GM19463 (cell line): ENCODE results near the gene EDAR.

Source experiments
- ATAC-seq: cut with Tn5 transposase; IDR thresholded peaks from one replicate; pipeline ENCODE4 v1.9.1; 2021; ENCODE audit warnings: mild to moderate bottlenecking, moderate library complexity; ENCODE audit not compliant: unreplicated experiment

EDAR gene

GRCh38 chr2:108942231-108942825, 46.7 kb downstream of the EDAR start:
- no peak for ATAC-seq

GRCh38 chr2:108941767-108942166, 47.3 kb downstream of the EDAR start:
- ATAC-seq: no peak

GRCh38 chr2:108941161-108941665, 47.8 kb downstream of the EDAR start:
- ATAC-seq: no peak

GRCh38 chr2:108940156-108940555, 48.9 kb downstream of the EDAR start:
- ATAC-seq: no peak

- no peak for ATAC-seq
Measured at GRCh38 chr2:108938077-108938710, 50.8 kb downstream of the EDAR start.

- ATAC-seq: no peak
Measured at GRCh38 chr2:108937367-108938017, 51.5 kb downstream of the EDAR start.

GRCh38 chr2:108936866-108937265, 52.2 kb downstream of the EDAR start:
- ATAC-seq: no peak

GRCh38 chr2:108936076-108936864, 52.8 kb downstream of the EDAR start:
- ATAC-seq: no peak

- no peak for ATAC-seq
Measured at GRCh38 chr2:108935271-108935741, 53.7 kb downstream of the EDAR start.

- ATAC-seq: no peak
Measured at GRCh38 chr2:108934583-108935245, 54.3 kb downstream of the EDAR start.

GRCh38 chr2:108934151-108934550, 54.9 kb downstream of the EDAR start:
- no peak for ATAC-seq

GRCh38 chr2:108933691-108934117, 55.3 kb downstream of the EDAR start:
- no peak for ATAC-seq

- ATAC-seq: no peak
Measured at GRCh38 chr2:108932736-108933332, 56.2 kb downstream of the EDAR start.

GRCh38 chr2:108931372-108931771, 57.6 kb downstream of the EDAR start:
- no peak for ATAC-seq

GRCh38 chr2:108929807-108930425, 59.1 kb downstream of the EDAR start:
- no peak for ATAC-seq

GRCh38 chr2:108928660-108929377, 60.2 kb downstream of the EDAR start:
- no peak for ATAC-seq

GRCh38 chr2:108927936-108928659, 60.9 kb downstream of the EDAR start:
- no peak for ATAC-seq

- no peak for ATAC-seq
Measured at GRCh38 chr2:108927405-108927804, 61.6 kb downstream of the EDAR start.
